Common myeloid progenitor, CD34-positive (primary cell): ENCODE results near the gene RFX7.

ENCODE experiments used
- CTCF ChIA-PET: fragments of 350-600 bp; sonication (Branson Sonifier 250); formaldehyde crosslinking; loops from one replicate; lab custom pipeline; 2021; ENCODE audit warnings: antibody characterized with exemption; lab: Charles Lee
- POLR2A ChIA-PET: fragments of 350-600 bp; sonication (Branson Sonifier 250); formaldehyde crosslinking; loops from one replicate; lab custom pipeline; 2021; ENCODE audit warnings: antibody characterized with exemption; lab: Charles Lee
- DNase-seq, 3 donors: peaks; one replicate each; pipeline versions ENCODE4 v3.0.0 to v3.0.0-alpha.2; 2013
- H3K27ac ChIP-seq, 2 experiments: 1 replicate in 1 of 2; 2 replicates in 1 of 2; pipeline ENCODE4 v1.7.0; 2013; ENCODE audit warnings: inconsistent platforms in 2 of 2, low read length in 2 of 2, mild to moderate bottlenecking in 2 of 2, low read depth in 1 of 2, moderate library complexity in 1 of 2; ENCODE audit not compliant: severe bottlenecking in 2 of 2, insufficient read depth in 1 of 2, poor library complexity in 1 of 2
- H3K27me3 ChIP-seq, 5 experiments: replicated peaks in 2 of 5; 1 replicate in 3 of 5; 2 replicates in 2 of 5; pipeline versions ENCODE4 v1.6.1 to v1.7.0; 2013; ENCODE audit warnings: low read length in 4 of 5, mild to moderate bottlenecking in 2 of 5, moderate library complexity in 2 of 5, inconsistent platforms in 1 of 5; ENCODE audit not compliant: insufficient read depth in 5 of 5, control insufficient read depth in 4 of 5
- H3K36me3 ChIP-seq, 4 experiments: 1 replicate in 2 of 4; 2 replicates in 2 of 4; pipeline versions ENCODE4 v1.6.1 to v1.7.0; 2013; ENCODE audit warnings: low read length in 3 of 4, control low read depth in 1 of 4, mild to moderate bottlenecking in 1 of 4; ENCODE audit not compliant: control insufficient read depth in 4 of 4, insufficient read depth in 4 of 4
- H3K4me1 ChIP-seq, 4 experiments: 1 replicate in 3 of 4; 2 replicates in 1 of 4; pipeline versions ENCODE4 v1.6.1 to v1.7.1; 2013; ENCODE audit warnings: low read length in 3 of 4, mild to moderate bottlenecking in 3 of 4, control low read depth in 1 of 4, inconsistent platforms in 1 of 4, moderate library complexity in 1 of 4; ENCODE audit not compliant: control insufficient read depth in 4 of 4, insufficient read depth in 4 of 4; ENCODE audit errors: control extremely low read depth in 1 of 4
- H3K4me3 ChIP-seq, 7 experiments: 1 replicate in 4 of 7; 2 replicates in 3 of 7; pipeline versions ENCODE4 v1.5.1 to v1.7.0; 2013; ENCODE audit warnings: mild to moderate bottlenecking in 7 of 7, low read length in 6 of 7, moderate library complexity in 6 of 7, inconsistent platforms in 2 of 7, low read depth in 2 of 7, control low read depth in 1 of 7; ENCODE audit not compliant: insufficient read depth in 4 of 7, control insufficient read depth in 1 of 7; ENCODE audit errors: extremely low read depth in 1 of 7
- H3K9me3 ChIP-seq, 5 experiments: 1 replicate in 4 of 5; 2 replicates in 1 of 5; pipeline versions ENCODE4 v1.6.1 to v1.7.1; 2013; ENCODE audit warnings: low read length in 4 of 5, mild to moderate bottlenecking in 2 of 5, inconsistent platforms in 1 of 5, low read depth in 1 of 5, moderate library complexity in 1 of 5; ENCODE audit not compliant: control insufficient read depth in 4 of 5, insufficient read depth in 2 of 5; ENCODE audit errors: control extremely low read depth in 1 of 5
- WGBS: methylation state at CpG from one replicate; pipeline ENCODE4 v1.1.5; 2013; ENCODE audit not compliant: insufficient coverage; 5-methylcytosine and 5-hydroxymethylcytosine counted together

The RFX7 gene

GRCh38 chr15:56233549-56233948, 10.1 kb downstream of the RFX7 start:
- H3K27me3 ChIP-seq = no peaks in the 10 kb centered on the region
- peaks cover 27 to 77% (median 40%) of the 10 kb centered on the region in 4 experiments for H3K36me3 ChIP-seq
- ChIA-PET CTCF (no interaction called here), POLR2A (no interaction called here)
- 94% methylated on average over 2 of the region's 3 CpGs for WGBS
- H3K27ac ChIP-seq = no peak overlapping the region
- H3K9me3 ChIP-seq = peaks cover 13 to 59% (median 31%) of the 10 kb centered on the region in 5 experiments
- no peak overlapping the region for H3K4me3 ChIP-seq
- no peaks in the 10 kb centered on the region for H3K4me1 ChIP-seq
- no peak for DNase-seq

- CTCF ChIA-PET = interaction anchor here (1.1 to 1.3 kb wide), 2 partner anchors 10 to 13 kb away, joined by 3 to 4 read pairs; no protein-coding TSS in a partner anchor
- POLR2A ChIA-PET = no interaction called here
- Histone ChIP-seq H3K9me3 (peaks cover 15 to 68% (median 31%) of the 10 kb centered on the region in 5 experiments), H3K36me3 (peaks cover 24 to 81% (median 37%) of the 10 kb centered on the region in 4 experiments), H3K27ac (no peak overlapping the region), H3K27me3 (no peaks in the 10 kb centered on the region), H3K4me3 (peak overlapping the region in 1 of 7 experiments; percentile 36), H3K4me1 (no peaks in the 10 kb centered on the region)
- WGBS = 100% methylated on average over 3 of the region's 3 CpGs
- DNase-seq = peak in 2 of 3 donors; percentile 53 to 62
These were observed 11.6 kb downstream of the RFX7 start for GRCh38 chr15:56232058-56232457.

- no peak for DNase-seq
- Histone ChIP-seq H3K27me3 (no peaks in the 10 kb centered on the region), H3K4me1 (no peaks in the 10 kb centered on the region), H3K36me3 (peaks cover 17 to 69% (median 37%) of the 10 kb centered on the region in 4 experiments), H3K27ac (no peak overlapping the region), H3K4me3 (no peak overlapping the region), H3K9me3 (peaks cover 16 to 79% (median 36%) of the 10 kb centered on the region in 5 experiments)
- ChIA-PET POLR2A (no interaction called here), CTCF (no interaction called here)
These were observed 14.8 kb downstream of the RFX7 start for GRCh38 chr15:56228854-56229253.

GRCh38 chr15:56228352-56228751, 15.3 kb downstream of the RFX7 start:
- peaks cover 16 to 77% (median 33%) of the 10 kb centered on the region in 5 experiments for H3K9me3 ChIP-seq
- no peak overlapping the region for H3K4me3 ChIP-seq
- no peaks in the 10 kb centered on the region for H3K27me3 ChIP-seq
- H3K4me1 ChIP-seq = no peaks in the 10 kb centered on the region
- CTCF ChIA-PET = no interaction called here
- H3K27ac ChIP-seq = no peak overlapping the region
- POLR2A ChIA-PET = no interaction called here
- no peak for DNase-seq
- H3K36me3 ChIP-seq = peaks cover 16 to 68% (median 35%) of the 10 kb centered on the region in 4 experiments

- peaks cover 22 to 77% (median 33%) of the 10 kb centered on the region in 5 experiments for H3K9me3 ChIP-seq
- ChIA-PET POLR2A (no interaction called here), CTCF (no interaction called here)
- no peak overlapping the region for H3K4me3 ChIP-seq
- H3K36me3 ChIP-seq = peaks cover 16 to 67% (median 39%) of the 10 kb centered on the region in 4 experiments
- no CpG with 5 or more reads among the region's 2 CpGs for WGBS
- no peak overlapping the region for H3K27ac ChIP-seq
- DNase-seq = peak in 2 of 3 donors; percentile 40 to 58
- no peaks in the 10 kb centered on the region for H3K27me3 ChIP-seq
- H3K4me1 ChIP-seq = no peaks in the 10 kb centered on the region
These were observed 15.9 kb downstream of the RFX7 start for GRCh38 chr15:56227780-56228179.

- CTCF ChIA-PET = no interaction called here
- peaks cover 27 to 77% (median 32%) of the 10 kb centered on the region in 5 experiments for H3K9me3 ChIP-seq
- DNase-seq = peak in 1 of 3 donors; percentile 18
- H3K4me1 ChIP-seq = no peaks in the 10 kb centered on the region
- H3K27me3 ChIP-seq = no peaks in the 10 kb centered on the region
- H3K27ac ChIP-seq = no peak overlapping the region
- POLR2A ChIA-PET = no interaction called here
- peaks cover 15 to 66% (median 37%) of the 10 kb centered on the region in 4 experiments for H3K36me3 ChIP-seq
- no CpG with 5 or more reads among the region's 3 CpGs for whole genome bisulfite sequencing
- no peak overlapping the region for H3K4me3 ChIP-seq
These were observed 16.4 kb downstream of the RFX7 start for GRCh38 chr15:56227306-56227705.

DNA sequence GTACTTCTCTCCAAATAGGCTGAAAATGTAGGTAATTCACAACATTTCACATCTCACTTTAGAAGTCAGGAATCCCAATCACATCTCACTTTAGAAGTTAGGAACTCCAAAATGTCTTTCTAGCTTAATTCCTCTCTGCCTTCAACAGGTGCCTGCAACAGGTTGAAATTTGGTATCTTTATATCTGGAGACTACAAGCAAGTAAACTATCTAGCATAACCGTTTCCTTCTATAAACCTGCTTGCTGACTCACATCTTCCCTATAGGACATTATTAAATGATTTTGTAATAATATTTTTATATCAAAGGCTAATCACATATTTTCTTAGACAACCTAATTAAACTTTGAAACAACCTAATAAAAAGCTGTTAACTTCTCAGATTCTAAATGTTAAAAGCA, 18.2 kb downstream of the RFX7 start:
- Histone ChIP-seq H3K36me3 (peaks cover 9 to 51% (median 22%) of the 10 kb centered on the region in 4 experiments), H3K4me3 (no peak overlapping the region), H3K4me1 (no peaks in the 10 kb centered on the region), H3K9me3 (peaks cover 20 to 76% (median 32%) of the 10 kb centered on the region in 5 experiments), H3K27ac (no peak overlapping the region), H3K27me3 (no peaks in the 10 kb centered on the region)
- ChIA-PET POLR2A (no interaction called here), CTCF (interaction anchor here (0.6 to 0.9 kb wide), 2 partner anchors 10 to 46 kb away, joined by 3 read pairs; no protein-coding TSS in a partner anchor)
- WGBS = no CpG with 5 or more reads among the region's 1 CpG
- DNase-seq = no peak
